MM.1S (cell line): Measurements from ENCODE around the gene MRM3.

Experiments
- DNase-seq: peaks from one replicate; pipeline ENCODE4 v3.0.0-alpha.2; 2015
- H2AFZ ChIP-seq: fragments of 300-600 bp; sonication (generic); 2 replicates; pipeline ENCODE4 v1.6.0; 2016; ENCODE audit warnings: antibody characterized with exemption, low read length
- H3F3A ChIP-seq: fragments of 300-600 bp; sonication (generic); 2 replicates; pipeline ENCODE4 v1.6.1; 2016; ENCODE audit warnings: mild to moderate bottlenecking, antibody characterized with exemption, low read length, moderate library complexity, mixed read lengths; ENCODE audit not compliant: insufficient read depth
- H3K27ac ChIP-seq: fragments of 300-600 bp; sonication (generic); 2 replicates; pipeline ENCODE4 v1.5.1; 2016; ENCODE audit warnings: mild to moderate bottlenecking, low read length
- H3K27me3 ChIP-seq: fragments of 300-600 bp; sonication (generic); replicated peaks from 2 replicates; pipeline ENCODE4 v1.6.0; 2016; ENCODE audit warnings: low read length; ENCODE audit not compliant: insufficient read depth
- H3K36me3 ChIP-seq: fragments of 300-600 bp; sonication (generic); replicated peaks from 2 replicates; pipeline ENCODE4 v1.6.1; 2016; ENCODE audit warnings: mild to moderate bottlenecking, low read length, mixed read lengths; ENCODE audit not compliant: insufficient read depth
- H3K4me1 ChIP-seq: fragments of 300-600 bp; sonication (generic); 2 replicates; pipeline ENCODE4 v1.6.1; 2016; ENCODE audit warnings: low read length, mixed read lengths
- H3K4me2 ChIP-seq: fragments of 300-600 bp; sonication (generic); 2 replicates; pipeline ENCODE4 v1.6.0; 2016; ENCODE audit warnings: low read depth, low read length
- H3K4me3 ChIP-seq: fragments of 300-600 bp; sonication (generic); 2 replicates; pipeline ENCODE4 v1.5.1; 2016; ENCODE audit warnings: low read length, mixed read lengths
- H3K79me2 ChIP-seq: fragments of 300-600 bp; sonication (generic); 2 replicates; pipeline ENCODE4 v1.6.1; 2016; ENCODE audit warnings: mixed run types, low read length, mixed read lengths
- H3K9ac ChIP-seq: fragments of 300-600 bp; sonication (generic); 2 replicates; pipeline ENCODE4 v1.6.1; 2016; ENCODE audit warnings: low read length, mixed read lengths
- H3K9me2 ChIP-seq: fragments of 300-600 bp; sonication (generic); replicated peaks from 2 replicates; pipeline ENCODE4 v1.6.1; 2016; ENCODE audit warnings: mild to moderate bottlenecking, low read length, mixed read lengths; ENCODE audit not compliant: insufficient read depth
- H3K9me3 ChIP-seq: fragments of 300-600 bp; sonication (generic); replicated peaks from 2 replicates; pipeline ENCODE4 v1.6.1; 2016; ENCODE audit warnings: mild to moderate bottlenecking, low read length, mixed read lengths; ENCODE audit not compliant: insufficient read depth
- H4K20me1 ChIP-seq: fragments of 300-600 bp; sonication (generic); 2 replicates; pipeline ENCODE4 v1.6.1; 2016; ENCODE audit warnings: mild to moderate bottlenecking, low read length, moderate library complexity, mixed read lengths; ENCODE audit not compliant: insufficient read depth
- EZH2 ChIP-seq: fragments of 300-600 bp; sonication (generic); optimal IDR thresholded peaks from 2 replicates; pipeline ENCODE3; 2017; ENCODE audit warnings: low read depth, mild to moderate bottlenecking, antibody characterized with exemption, low read length, mixed read lengths
- EZH2phosphoT487 ChIP-seq: fragments of 300-600 bp; sonication (generic); IDR thresholded peaks from 2 replicates; pipeline ENCODE4 v1.6.1; 2018; ENCODE audit warnings: antibody characterized with exemption, low read length
- TF ChIP-seq, protein P1 (sequence below): fragments of 300-600 bp; sonication (generic); IDR thresholded peaks from 2 replicates; pipeline ENCODE4 v1.5.1; 2016; ENCODE audit warnings: antibody characterized with exemption, low read length, mixed read lengths

The MRM3 gene

DNA sequence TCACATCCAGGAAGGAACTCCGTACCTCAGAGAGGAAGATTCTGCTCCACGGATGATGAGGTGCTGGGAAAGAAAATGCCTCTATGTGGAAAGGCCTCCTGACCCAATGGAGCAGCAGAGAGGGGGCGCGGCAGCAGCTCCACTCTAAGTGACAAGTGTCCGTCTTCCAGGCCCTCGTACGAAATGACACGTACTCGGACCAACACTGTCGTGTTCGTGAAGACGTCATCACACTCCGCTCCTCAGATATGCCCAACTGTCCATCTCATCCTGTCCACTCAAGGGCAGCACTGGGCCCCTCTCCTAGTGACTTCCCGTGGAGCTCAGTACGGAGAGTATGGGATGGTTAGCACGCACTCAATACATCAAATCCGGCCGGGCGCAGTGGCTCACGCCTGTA, 32.2 kb downstream of the MRM3 start:
- H3K36me3 ChIP-seq: no peaks in the 10 kb centered on the region
- TF ChIP-seq, protein P1, sequence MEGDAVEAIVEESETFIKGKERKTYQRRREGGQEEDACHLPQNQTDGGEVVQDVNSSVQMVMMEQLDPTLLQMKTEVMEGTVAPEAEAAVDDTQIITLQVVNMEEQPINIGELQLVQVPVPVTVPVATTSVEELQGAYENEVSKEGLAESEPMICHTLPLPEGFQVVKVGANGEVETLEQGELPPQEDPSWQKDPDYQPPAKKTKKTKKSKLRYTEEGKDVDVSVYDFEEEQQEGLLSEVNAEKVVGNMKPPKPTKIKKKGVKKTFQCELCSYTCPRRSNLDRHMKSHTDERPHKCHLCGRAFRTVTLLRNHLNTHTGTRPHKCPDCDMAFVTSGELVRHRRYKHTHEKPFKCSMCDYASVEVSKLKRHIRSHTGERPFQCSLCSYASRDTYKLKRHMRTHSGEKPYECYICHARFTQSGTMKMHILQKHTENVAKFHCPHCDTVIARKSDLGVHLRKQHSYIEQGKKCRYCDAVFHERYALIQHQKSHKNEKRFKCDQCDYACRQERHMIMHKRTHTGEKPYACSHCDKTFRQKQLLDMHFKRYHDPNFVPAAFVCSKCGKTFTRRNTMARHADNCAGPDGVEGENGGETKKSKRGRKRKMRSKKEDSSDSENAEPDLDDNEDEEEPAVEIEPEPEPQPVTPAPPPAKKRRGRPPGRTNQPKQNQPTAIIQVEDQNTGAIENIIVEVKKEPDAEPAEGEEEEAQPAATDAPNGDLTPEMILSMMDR: no peak
- no peak for TF ChIP-seq EZH2phosphoT487
- TF ChIP-seq EZH2: no peak
- H4K20me1 ChIP-seq: no peaks in the 10 kb centered on the region

DNA sequence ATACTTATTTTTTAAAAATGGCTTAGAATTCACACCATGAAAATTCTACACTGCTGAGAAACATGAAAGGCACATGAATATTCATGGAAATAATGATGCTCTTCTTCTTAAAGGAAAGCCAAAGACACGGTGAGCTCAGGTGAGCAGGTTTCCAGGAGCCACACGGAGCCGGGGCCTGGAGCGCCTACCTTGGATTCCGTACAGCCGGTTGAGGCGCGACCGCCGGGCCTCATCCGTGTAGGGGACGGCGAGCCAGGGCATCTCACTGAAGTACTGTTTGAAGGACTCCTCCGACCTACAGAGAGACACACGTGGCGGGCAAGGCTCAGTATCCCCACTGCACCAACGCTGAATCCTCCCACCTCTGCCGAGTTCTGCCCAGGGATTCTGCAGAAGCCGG, 37.1 kb downstream of the MRM3 start:
- no peaks in the 10 kb centered on the region for H4K20me1 ChIP-seq
- DNase-seq: no peak
- H3K9me3 ChIP-seq: no peaks in the 10 kb centered on the region
- no peaks in the 10 kb centered on the region for H3K9me2 ChIP-seq
- H3K27ac ChIP-seq: no peak overlapping the region
- no peak overlapping the region for H3K4me3 ChIP-seq
- no peak overlapping the region for H3K9ac ChIP-seq
- no peak overlapping the region for H2AFZ ChIP-seq
- no peak overlapping the region for H3K4me2 ChIP-seq
- TF ChIP-seq EZH2: no peak
- TF ChIP-seq EZH2phosphoT487: no peak
- TF ChIP-seq, protein P1: no peak
- no peaks in the 10 kb centered on the region for H3F3A ChIP-seq
- H3K27me3 ChIP-seq: peaks cover 83% of the 10 kb centered on the region
- no peaks in the 10 kb centered on the region for H3K4me1 ChIP-seq
- H3K79me2 ChIP-seq: no peaks in the 10 kb centered on the region
- no peaks in the 10 kb centered on the region for H3K36me3 ChIP-seq

More for the DNA sequence above, 32.2 kb downstream of the MRM3 start:
- Histone ChIP-seq H3K4me2 (no peak overlapping the region), H3K79me2 (no peaks in the 10 kb centered on the region), H3K9me2 (no peaks in the 10 kb centered on the region), H3K9me3 (no peaks in the 10 kb centered on the region), H3K4me1 (no peaks in the 10 kb centered on the region), H3K27me3 (peaks cover 86% of the 10 kb centered on the region), H3K27ac (no peak overlapping the region), H3K9ac (no peak overlapping the region), H3K4me3 (no peak overlapping the region), H3F3A (no peaks in the 10 kb centered on the region), H2AFZ (no peak overlapping the region)
- DNase-seq: no peak

DNA sequence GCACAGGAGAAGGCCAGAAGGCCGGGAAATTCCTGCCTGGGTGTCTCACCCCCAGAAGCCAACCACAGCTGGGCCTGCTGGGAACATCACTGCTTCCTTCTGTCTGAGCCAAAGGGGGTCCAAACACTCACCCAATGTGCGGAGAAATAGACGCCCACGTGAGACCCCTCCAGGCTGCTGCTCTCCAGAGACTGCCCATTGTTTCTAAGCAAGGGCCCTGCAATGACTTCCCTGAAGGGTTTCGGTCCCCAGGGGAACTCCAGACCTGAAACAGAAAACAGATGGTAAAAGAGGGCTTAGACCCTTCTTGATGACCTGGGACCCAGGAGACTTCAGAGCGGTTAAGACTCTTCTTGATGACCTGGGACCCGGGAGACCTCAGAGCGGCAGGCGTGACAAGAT, 41.3 kb downstream of the MRM3 start:
- Histone ChIP-seq H3K36me3 (no peaks in the 10 kb centered on the region), H3K79me2 (no peaks in the 10 kb centered on the region), H3K9me3 (no peaks in the 10 kb centered on the region), H3K4me2 (no peak overlapping the region), H3K27ac (no peak overlapping the region), H2AFZ (no peak overlapping the region), H3K4me1 (no peaks in the 10 kb centered on the region), H3K27me3 (peaks cover 78% of the 10 kb centered on the region), H3F3A (no peaks in the 10 kb centered on the region), H3K9me2 (no peaks in the 10 kb centered on the region), H3K9ac (no peak overlapping the region), H3K4me3 (no peak overlapping the region), H4K20me1 (no peaks in the 10 kb centered on the region)
- no peak for DNase-seq
- TF ChIP-seq EZH2phosphoT487: no peak
- TF ChIP-seq, protein P1: no peak
- TF ChIP-seq EZH2: no peak
